NK-92 treated with Interleukin-12 subunit alpha and Interleukin-12 subunit beta, amount 100 ng/mL, for 24 hours (cell line): ENCODE measurements around the gene PCDH15.
"Not testable (repeated sequence)": the region's sequence is repeated elsewhere in the genome, so short reads cannot be mapped to it uniquely, and the experiment has no call there.

Source experiments
- DNase-seq: peaks from one replicate; lab custom pipeline; 2025; lab: John Stamatoyannopoulos, UW

Gene PCDH15

DNA sequence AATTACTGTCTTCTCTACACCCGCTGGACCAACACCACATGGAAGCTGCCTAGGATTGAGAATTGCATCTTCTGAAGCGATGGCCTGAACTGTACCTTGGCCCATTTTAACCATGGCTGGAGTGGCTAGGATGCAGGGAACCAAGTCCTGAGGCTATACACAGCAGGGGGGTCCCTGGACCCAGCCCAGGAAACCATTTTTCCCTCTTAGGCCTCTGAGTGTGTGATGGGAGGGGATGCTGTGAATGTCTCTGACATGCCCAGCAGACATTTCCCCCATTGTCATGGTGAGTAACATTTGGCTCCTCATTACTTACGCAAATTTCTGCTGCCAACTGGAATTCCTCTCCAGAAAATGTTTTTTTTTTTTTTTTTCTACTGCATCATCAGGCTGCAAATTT lies 822.7 kb downstream of the PCDH15 start:
- DNase-seq: no peak

- DNase-seq: no peak
These were observed 823.8 kb downstream of the PCDH15 start for GRCh38 chr10:53977267-53977666.

- DNase-seq: no peak
These were observed 843.6 kb downstream of the PCDH15 start for GRCh38 chr10:53957401-53957800.

- DNase-seq: no peak
These were observed 845.9 kb downstream of the PCDH15 start for GRCh38 chr10:53955091-53955490.

GRCh38 chr10:53952698-53953630 lies 848.1 kb downstream of the PCDH15 start:
- DNase-seq: no peak

- DNase-seq: no peak
These were observed 861.4 kb downstream of the PCDH15 start for GRCh38 chr10:53939654-53940053.

- DNase-seq: no peak
These were observed 870.4 kb downstream of the PCDH15 start for GRCh38 chr10:53930648-53931047.

- not testable (repeated sequence) for DNase-seq
These were observed 876.9 kb downstream of the PCDH15 start for GRCh38 chr10:53924051-53924700.

GRCh38 chr10:53918755-53919154 lies 882.3 kb downstream of the PCDH15 start:
- no peak for DNase-seq

DNA sequence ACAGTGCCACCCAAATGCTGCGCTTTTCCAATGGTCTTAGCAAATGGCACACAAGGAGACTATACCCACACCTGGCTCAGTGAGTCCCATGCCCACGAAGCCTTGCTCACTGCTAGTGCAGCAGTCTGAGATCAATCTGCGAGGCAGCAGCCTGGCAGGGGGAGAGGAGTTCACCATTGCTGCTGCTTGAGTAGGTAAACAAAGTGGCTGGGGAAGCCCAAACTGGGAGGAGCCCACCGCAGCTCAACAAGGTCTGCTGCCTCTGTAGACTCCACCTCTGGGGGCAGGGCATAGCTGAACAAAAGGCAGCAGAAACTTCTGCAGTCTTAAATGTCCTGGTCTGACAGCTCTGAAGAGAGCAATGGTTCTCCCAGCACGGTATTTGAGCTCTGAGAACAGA lies 891.2 kb downstream of the PCDH15 start:
- DNase-seq: no peak

DNA sequence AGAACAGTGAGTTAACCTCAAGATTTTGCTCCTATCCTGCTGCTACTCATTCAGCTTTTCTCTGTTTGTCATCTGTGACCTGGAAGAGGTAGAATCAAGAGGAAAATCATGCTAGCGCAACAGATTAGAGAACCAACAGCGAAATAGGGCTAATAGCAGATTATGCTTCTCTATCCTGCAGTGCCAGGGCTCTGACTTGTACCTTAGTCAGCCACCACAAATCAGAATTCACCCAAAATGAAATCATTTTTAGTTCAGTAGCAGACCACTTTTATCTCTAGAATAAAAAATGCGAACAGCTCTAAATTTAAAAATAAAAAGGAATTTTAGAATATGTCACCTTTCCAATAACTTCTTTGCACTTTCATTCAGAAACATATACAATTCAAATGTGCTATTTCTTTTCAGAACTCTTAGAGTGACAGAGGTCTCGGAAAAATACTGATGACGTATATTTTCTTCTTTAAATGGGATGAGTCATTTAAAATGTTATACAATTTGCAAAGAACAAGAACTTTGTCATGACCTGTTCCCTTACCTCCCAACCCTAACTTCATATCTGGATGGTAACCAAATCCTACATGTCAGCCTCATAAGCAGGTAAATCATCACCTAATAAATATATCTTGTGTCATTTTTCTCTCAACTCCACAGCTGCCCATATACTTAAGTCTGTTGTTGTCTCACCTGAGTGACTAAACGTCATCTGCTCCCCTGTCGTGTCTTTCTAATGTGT lies 896.4 kb downstream of the PCDH15 start:
- DNase-seq: no peak

GRCh38 chr10:53903756-53904155 lies 897.3 kb downstream of the PCDH15 start:
- DNase-seq: no peak

DNA sequence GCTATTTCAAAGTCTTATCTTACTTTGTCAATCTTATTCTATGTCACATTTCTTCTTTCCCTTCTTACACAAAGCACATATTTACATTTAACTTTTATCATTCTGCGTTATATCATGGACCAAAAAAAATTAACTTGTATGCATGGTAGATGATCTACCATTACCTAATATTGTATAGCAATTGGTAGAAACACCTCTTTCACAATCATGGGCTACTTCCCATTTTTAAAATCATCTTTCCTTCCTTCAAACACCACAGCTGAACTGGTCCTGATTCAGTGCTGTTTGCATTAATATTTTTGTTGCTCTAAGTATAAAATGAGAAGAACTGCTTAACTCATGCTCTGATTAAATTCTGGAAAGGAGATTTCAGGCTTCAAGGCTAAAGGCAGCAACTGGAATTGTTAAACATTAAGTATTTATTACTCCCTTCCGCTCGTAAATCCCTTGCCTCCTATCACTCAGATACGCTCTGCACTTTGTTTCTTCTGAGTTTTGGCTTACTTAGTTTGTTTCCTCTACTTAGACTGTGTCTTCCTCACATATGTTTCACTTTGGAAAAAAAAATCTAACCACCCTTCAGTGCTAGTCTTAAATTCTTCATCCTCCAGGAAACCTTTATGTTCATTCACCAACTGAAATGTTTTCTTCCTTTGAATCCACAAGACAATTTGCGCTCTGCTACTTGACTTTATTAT lies 901.4 kb downstream of the PCDH15 start:
- DNase-seq: no peak

GRCh38 chr10:53898532-53898931 lies 902.5 kb downstream of the PCDH15 start:
- DNase-seq: no peak

GRCh38 chr10:53894145-53894544 lies 906.9 kb downstream of the PCDH15 start:
- no peak for DNase-seq

- no peak for DNase-seq
These were observed 908.0 kb downstream of the PCDH15 start for GRCh38 chr10:53893061-53893460.

GRCh38 chr10:53886325-53887300 lies 914.4 kb downstream of the PCDH15 start:
- no peak for DNase-seq

DNA sequence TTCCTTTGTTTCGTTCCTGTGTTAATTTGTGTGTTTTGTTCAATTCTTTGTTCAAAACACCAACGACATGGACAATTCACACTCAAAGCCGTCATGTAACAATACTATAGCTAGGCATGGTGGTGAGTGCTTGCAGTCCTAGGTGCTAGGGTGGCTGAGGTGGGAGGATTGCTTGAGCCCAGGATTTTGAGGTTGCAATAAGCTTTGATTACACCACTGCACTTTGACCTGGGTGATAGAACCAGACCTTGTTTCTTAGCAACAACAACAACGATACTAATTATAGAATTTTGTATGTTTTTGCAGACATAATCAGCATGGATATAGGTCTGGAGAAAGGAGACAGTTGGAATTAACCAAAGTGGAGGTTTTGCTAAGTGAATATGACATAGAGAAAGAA lies 936.2 kb downstream of the PCDH15 start:
- no peak for DNase-seq

DNA sequence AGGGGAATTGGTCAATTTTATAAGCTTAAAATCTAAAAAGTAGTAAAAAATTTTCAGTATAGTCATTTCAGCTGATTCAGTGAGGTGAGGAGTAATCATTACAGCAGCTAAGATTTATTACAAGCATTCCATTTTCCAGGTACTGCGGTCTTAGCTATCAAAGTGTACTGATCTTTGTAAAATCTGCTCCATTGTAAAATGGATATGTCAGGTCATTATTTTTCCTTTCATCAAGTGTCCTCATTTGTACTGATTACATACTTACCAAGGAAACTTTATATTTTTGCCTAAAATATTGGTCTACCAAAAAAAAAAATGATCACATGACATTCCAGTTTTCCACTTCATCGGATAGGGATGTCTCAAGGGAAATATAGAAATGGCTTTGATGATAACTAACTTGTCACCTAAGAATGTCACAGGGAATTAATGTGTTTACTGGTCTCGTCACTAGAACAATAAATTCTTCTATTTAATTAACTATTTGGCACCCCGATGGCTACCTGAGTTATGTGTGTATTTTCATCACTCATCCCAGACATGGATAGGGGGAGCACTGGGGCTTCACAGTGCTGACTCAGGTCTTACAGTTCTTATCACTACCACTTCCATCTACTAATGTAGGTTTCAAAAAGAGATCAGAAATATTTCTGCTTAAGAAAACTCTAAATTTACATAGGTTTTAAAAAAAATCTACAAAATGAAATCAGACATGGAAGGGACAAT lies 948.4 kb downstream of the PCDH15 start:
- no peak for DNase-seq

GRCh38 chr10:53846809-53847208 lies 954.2 kb downstream of the PCDH15 start:
- DNase-seq: no peak
